ENCODE measurements around the gene ADGRL3.

GRCh38 chr4:61886131-61886530 lies 686.0 kb downstream of the ADGRL3 start:
- TF ChIP-seq POLR2A (IDR thresholded peaks at IDR 0.05; ENCODE audit: low read length): no peak
- no peak for TF ChIP-seq GATA1 (IDR thresholded peaks at IDR 0.05; ENCODE audit: low read depth, low read length)

Measured in erythroblast (primary cell).